Naive B cell (primary cell): Measurements from ENCODE around the gene ADGRB3. TPM values are rescaled to one million over a fixed set of nuclear protein-coding genes. Genes with fewer than 3 reads are reported as not detected.

Source experiments
- ATAC-seq, 2 donors: fragments of 150-1000 bp; cut with Tn5 transposase; 2 replicates each; pipeline ENCODE4 v1.10.0; 2021; ENCODE audit warnings: low read depth in 2 of 2, mild to moderate bottlenecking in 2 of 2, moderate library complexity in 2 of 2
- DNase-seq: peaks from one replicate; pipeline ENCODE4 v3.0.0; 2022
- H3K27ac Mint-ChIP-seq, 6 donors: one replicate each; pipeline ENCODE4 v1.8.0; 2020 to 2022; ENCODE audit warnings: mild to moderate bottlenecking in 6 of 6, mixed read lengths in 6 of 6, moderate library complexity in 5 of 6, inconsistent platforms in 2 of 6
- H3K27me3 Mint-ChIP-seq, 3 donors: one replicate each; pipeline ENCODE4 v1.8.0; 2021 to 2022; ENCODE audit warnings: mixed read lengths in 3 of 3, mild to moderate bottlenecking in 1 of 3
- H3K36me3 Mint-ChIP-seq, 2 donors: one replicate each; pipeline ENCODE4 v1.8.0; 2020 to 2022; ENCODE audit warnings: mixed read lengths in 2 of 2, inconsistent platforms in 1 of 2, mild to moderate bottlenecking in 1 of 2
- H3K4me1 Mint-ChIP-seq, 3 donors: one replicate each; pipeline ENCODE4 v1.8.0; 2020 to 2022; ENCODE audit warnings: mixed read lengths in 3 of 3, inconsistent platforms in 1 of 3, mild to moderate bottlenecking in 1 of 3, moderate library complexity in 1 of 3
- H3K4me3 Mint-ChIP-seq, 8 donors: one replicate each; pipeline ENCODE4 v1.8.0; 2020 to 2022; ENCODE audit warnings: mild to moderate bottlenecking in 8 of 8, mixed read lengths in 8 of 8, moderate library complexity in 8 of 8, inconsistent platforms in 2 of 8
- H3K9me3 Mint-ChIP-seq, 7 donors: one replicate each; pipeline ENCODE4 v1.8.0; 2020 to 2022; ENCODE audit warnings: mixed read lengths in 7 of 7, mild to moderate bottlenecking in 5 of 7, inconsistent platforms in 2 of 7, moderate library complexity in 1 of 7
- polyA plus RNA-seq, 6 donors: library from polyadenylated mRNA; unstranded; fragments of 300-500 nt; fragmentation: Illumina TruSeq; gene quantifications; one replicate each; pipeline ENCODE4 v1.2.3, GENCODE V29; 2021; ENCODE audit warnings: low read depth in 6 of 6

The ADGRB3 gene
- polyA plus RNA-seq, 6 donors from 2014 or later: not detected

DNA sequence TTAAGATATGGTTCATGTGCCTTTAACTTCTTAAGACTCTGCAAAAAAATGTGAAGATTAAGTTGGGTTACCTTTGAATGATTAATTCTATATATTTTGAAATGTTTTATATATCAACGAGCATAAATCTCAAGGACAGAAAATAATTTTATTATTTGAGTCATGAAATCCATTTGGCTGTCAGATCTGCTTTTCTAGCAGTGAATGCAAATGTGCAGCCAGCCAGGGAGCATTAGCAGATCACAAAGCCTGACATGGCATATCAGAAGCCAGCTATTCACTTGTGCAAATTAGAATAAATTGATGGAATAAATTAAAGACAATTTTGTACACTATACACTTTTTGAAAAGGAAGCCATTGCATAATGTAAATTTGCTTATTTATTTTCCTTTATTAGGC is 424.3 kb downstream of the ADGRB3 start:
- DNase-seq (no peak), ATAC-seq (no peak)
- H3K36me3 Mint-ChIP-seq: no peaks in the 10 kb centered on the region
- H3K4me3 Mint-ChIP-seq: no peak overlapping the region
- H3K27ac Mint-ChIP-seq: no peak overlapping the region
- H3K9me3 Mint-ChIP-seq: no peaks in the 10 kb centered on the region
- no peaks in the 10 kb centered on the region for H3K27me3 Mint-ChIP-seq
- H3K4me1 Mint-ChIP-seq: no peaks in the 10 kb centered on the region

DNA sequence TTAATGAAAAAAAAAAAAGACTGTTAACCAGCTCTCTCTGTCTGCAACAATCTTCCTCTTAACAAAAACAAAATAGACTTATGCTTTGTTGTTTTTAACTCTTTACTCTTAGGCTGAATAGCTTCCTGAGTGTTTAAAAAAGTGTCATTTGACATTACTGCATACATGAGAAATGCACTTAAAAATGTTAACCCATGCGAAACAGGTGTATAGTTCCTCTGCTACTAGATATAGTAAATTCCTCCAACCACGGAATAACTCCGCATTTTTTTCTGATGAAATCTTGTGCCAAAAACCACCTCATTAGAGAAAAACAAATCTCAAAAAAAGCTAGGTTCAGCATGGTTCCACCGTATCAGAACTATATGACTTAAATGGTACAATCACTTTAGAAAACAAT is 426.0 kb downstream of the ADGRB3 start:
- no peak overlapping the region for H3K27ac Mint-ChIP-seq

DNA sequence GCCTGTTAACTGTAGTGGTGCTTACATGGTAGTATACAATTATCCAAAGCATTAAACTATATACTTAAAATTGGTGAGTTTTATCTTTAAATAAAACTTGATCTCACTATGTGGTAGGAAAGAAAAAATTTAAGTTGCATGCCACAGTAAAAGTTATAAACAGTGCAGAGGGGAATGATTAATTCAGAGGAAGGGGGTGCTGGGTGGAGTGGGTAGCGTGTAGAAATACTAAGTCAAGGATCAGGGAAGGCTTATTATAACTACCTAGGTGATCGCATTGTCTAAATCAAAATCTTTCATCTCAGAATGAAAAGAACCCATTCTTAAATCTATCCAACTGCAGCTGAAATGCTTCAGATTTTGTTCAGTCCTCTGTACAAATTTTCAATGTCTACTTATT is 428.3 kb downstream of the ADGRB3 start:
- H3K4me3 Mint-ChIP-seq: no peak overlapping the region

More for the DNA sequence above, 426.0 kb downstream of the ADGRB3 start:
- Mint-ChIP-seq H3K4me3 (no peak overlapping the region), H3K36me3 (no peaks in the 10 kb centered on the region), H3K4me1 (no peaks in the 10 kb centered on the region), H3K9me3 (no peaks in the 10 kb centered on the region), H3K27me3 (no peaks in the 10 kb centered on the region)
- DNase-seq (no peak), ATAC-seq (no peak)

GRCh38 chr6:69064226-69064625 is 429.1 kb downstream of the ADGRB3 start:
- Mint-ChIP-seq H3K27me3 (no peaks in the 10 kb centered on the region), H3K36me3 (no peaks in the 10 kb centered on the region), H3K27ac (no peak overlapping the region), H3K4me3 (no peak overlapping the region), H3K4me1 (no peaks in the 10 kb centered on the region), H3K9me3 (no peaks in the 10 kb centered on the region)
- DNase-seq (no peak), ATAC-seq (no peak)

More for the DNA sequence above, 428.3 kb downstream of the ADGRB3 start:
- no peaks in the 10 kb centered on the region for H3K9me3 Mint-ChIP-seq
- ATAC-seq (no peak), DNase-seq (no peak)
- no peak overlapping the region for H3K27ac Mint-ChIP-seq
- no peaks in the 10 kb centered on the region for H3K27me3 Mint-ChIP-seq
- H3K4me1 Mint-ChIP-seq: no peaks in the 10 kb centered on the region
- no peaks in the 10 kb centered on the region for H3K36me3 Mint-ChIP-seq

DNA sequence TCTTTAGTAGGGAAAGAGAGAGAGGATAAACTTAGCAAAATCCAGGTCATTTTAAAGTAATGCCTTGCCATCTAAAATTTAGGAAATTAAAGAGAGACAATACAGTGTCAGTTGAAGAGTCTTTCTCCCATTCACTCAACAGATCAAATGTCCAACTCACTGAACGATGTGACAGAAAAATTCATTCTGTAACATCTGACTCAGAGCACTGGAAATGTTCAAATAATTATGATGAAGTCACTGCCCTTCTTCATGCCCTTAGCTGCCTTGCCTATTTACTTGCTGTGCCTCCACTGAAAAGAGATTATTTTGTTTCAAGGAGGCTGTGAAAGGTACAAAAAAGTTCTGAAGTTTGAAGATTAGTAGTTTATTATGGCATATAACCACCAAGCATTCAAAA is 434.8 kb downstream of the ADGRB3 start:
- Mint-ChIP-seq H3K27ac (no peak overlapping the region), H3K4me3 (no peak overlapping the region), H3K9me3 (peaks cover 0 to 2% (median 0%) of the 10 kb centered on the region in 7 donors), H3K36me3 (no peaks in the 10 kb centered on the region), H3K4me1 (no peaks in the 10 kb centered on the region), H3K27me3 (no peaks in the 10 kb centered on the region)
- no peak for ATAC-seq
- DNase-seq: no peak

DNA sequence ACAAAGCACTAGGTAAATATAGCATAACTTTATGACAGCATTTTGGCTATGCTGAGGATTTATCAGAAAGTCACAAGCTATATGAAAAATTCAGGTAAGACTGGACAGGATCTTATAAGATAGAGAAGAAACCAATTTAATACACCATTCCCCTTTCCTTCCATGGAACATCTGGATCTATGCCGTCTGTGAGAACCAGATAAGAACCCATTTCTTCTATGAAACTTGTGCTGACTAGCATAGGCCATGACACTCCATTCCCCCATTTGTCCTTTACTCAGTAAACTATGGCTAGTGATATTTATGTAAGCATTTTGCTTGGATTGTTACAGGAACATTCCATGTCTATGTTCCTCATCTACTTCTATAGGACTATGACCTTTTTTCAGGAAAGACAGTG is 437.7 kb downstream of the ADGRB3 start:
- DNase-seq (no peak), ATAC-seq (no peak)
- H3K27me3 Mint-ChIP-seq: no peaks in the 10 kb centered on the region
- H3K4me3 Mint-ChIP-seq: no peak overlapping the region
- peaks cover 0 to 2% (median 0%) of the 10 kb centered on the region in 7 donors for H3K9me3 Mint-ChIP-seq
- no peaks in the 10 kb centered on the region for H3K36me3 Mint-ChIP-seq
- H3K4me1 Mint-ChIP-seq: no peaks in the 10 kb centered on the region
- no peak overlapping the region for H3K27ac Mint-ChIP-seq

GRCh38 chr6:69084746-69085335 is 449.8 kb downstream of the ADGRB3 start:
- DNase-seq (no peak), ATAC-seq (no peak)
- Mint-ChIP-seq H3K27me3 (no peaks in the 10 kb centered on the region), H3K4me1 (no peaks in the 10 kb centered on the region), H3K9me3 (peaks cover 0 to 2% (median 0%) of the 10 kb centered on the region in 7 donors), H3K27ac (no peak overlapping the region), H3K36me3 (no peaks in the 10 kb centered on the region), H3K4me3 (no peak overlapping the region)

GRCh38 chr6:69086689-69087088 is 451.6 kb downstream of the ADGRB3 start:
- Mint-ChIP-seq H3K4me1 (no peaks in the 10 kb centered on the region), H3K4me3 (no peak overlapping the region), H3K9me3 (peaks cover 0 to 8% (median 0%) of the 10 kb centered on the region in 7 donors), H3K36me3 (no peaks in the 10 kb centered on the region), H3K27ac (no peak overlapping the region), H3K27me3 (no peaks in the 10 kb centered on the region)
- no peak for ATAC-seq
- DNase-seq: no peak

GRCh38 chr6:69089539-69089938 is 454.5 kb downstream of the ADGRB3 start:
- H3K4me3 Mint-ChIP-seq: no peak overlapping the region
- H3K36me3 Mint-ChIP-seq: no peaks in the 10 kb centered on the region
- no peaks in the 10 kb centered on the region for H3K4me1 Mint-ChIP-seq
- H3K9me3 Mint-ChIP-seq: peaks cover 0 to 17% (median 3%) of the 10 kb centered on the region in 7 donors
- DNase-seq (no peak), ATAC-seq (no peak)
- no peaks in the 10 kb centered on the region for H3K27me3 Mint-ChIP-seq
- no peak overlapping the region for H3K27ac Mint-ChIP-seq

GRCh38 chr6:69090132-69090531 is 455.1 kb downstream of the ADGRB3 start:
- Mint-ChIP-seq H3K36me3 (no peaks in the 10 kb centered on the region), H3K9me3 (peaks cover 0 to 17% (median 3%) of the 10 kb centered on the region in 7 donors), H3K4me1 (no peaks in the 10 kb centered on the region), H3K4me3 (no peak overlapping the region), H3K27ac (no peak overlapping the region), H3K27me3 (no peaks in the 10 kb centered on the region)
- DNase-seq: no peak
- no peak for ATAC-seq

- Mint-ChIP-seq H3K4me1 (no peaks in the 10 kb centered on the region), H3K9me3 (peaks cover 0 to 13% (median 0%) of the 10 kb centered on the region in 7 donors), H3K27me3 (no peaks in the 10 kb centered on the region), H3K27ac (no peak overlapping the region), H3K36me3 (no peaks in the 10 kb centered on the region), H3K4me3 (no peak overlapping the region)
- DNase-seq: no peak
- ATAC-seq: no peak
Observed at GRCh38 chr6:69096681-69097080, 461.6 kb downstream of the ADGRB3 start.

DNA sequence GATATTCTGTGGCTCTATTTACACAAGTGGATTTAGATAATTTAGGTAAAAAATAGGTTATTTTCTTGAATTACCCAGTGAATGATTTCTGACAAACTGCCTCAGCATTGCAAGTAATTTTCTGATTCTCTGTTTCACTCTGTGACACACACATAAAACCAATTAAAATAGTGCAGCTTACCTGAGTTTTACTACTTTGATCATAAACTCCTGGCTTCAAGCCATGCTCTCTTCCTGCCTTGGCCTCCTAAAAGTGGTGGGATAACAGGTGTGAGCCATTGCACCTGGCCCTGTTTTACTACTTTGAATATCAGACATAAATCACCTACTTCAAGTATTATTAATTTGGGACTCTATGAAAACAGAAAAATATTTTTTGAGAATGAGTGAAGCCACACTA is 462.9 kb downstream of the ADGRB3 start:
- Mint-ChIP-seq H3K4me1 (no peaks in the 10 kb centered on the region), H3K9me3 (peaks cover 0 to 7% (median 0%) of the 10 kb centered on the region in 7 donors), H3K27ac (no peak overlapping the region), H3K27me3 (no peaks in the 10 kb centered on the region), H3K36me3 (no peaks in the 10 kb centered on the region), H3K4me3 (no peak overlapping the region)
- DNase-seq (no peak), ATAC-seq (no peak)

GRCh38 chr6:69098910-69099309 is 463.8 kb downstream of the ADGRB3 start:
- Mint-ChIP-seq H3K27me3 (no peaks in the 10 kb centered on the region), H3K4me3 (no peak overlapping the region), H3K9me3 (peaks cover 0 to 5% (median 0%) of the 10 kb centered on the region in 7 donors), H3K27ac (no peak overlapping the region), H3K4me1 (no peaks in the 10 kb centered on the region), H3K36me3 (no peaks in the 10 kb centered on the region)
- ATAC-seq (no peak), DNase-seq (no peak)

DNA sequence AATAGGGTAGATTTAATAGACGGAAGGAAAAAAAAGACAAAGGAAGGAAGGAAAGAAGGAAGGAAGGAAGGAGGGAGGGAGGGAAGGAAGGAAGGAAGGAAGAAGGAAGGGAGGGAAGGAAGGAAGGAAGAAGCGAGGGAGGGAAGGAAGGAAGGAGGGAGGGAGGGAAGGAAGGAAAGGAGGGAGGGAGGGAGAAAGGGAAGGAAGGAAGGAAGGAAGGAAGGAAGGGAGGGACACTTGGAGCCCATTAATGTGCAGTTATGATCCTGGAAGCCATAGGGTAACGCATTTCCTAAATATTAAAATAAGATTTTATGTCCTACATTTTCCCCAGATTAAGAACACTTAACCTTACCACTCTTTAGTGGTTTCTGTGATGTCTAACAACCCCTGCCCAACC is 465.7 kb downstream of the ADGRB3 start:
- no peak for ATAC-seq
- DNase-seq: no peak
- H3K36me3 Mint-ChIP-seq: no peaks in the 10 kb centered on the region

DNA sequence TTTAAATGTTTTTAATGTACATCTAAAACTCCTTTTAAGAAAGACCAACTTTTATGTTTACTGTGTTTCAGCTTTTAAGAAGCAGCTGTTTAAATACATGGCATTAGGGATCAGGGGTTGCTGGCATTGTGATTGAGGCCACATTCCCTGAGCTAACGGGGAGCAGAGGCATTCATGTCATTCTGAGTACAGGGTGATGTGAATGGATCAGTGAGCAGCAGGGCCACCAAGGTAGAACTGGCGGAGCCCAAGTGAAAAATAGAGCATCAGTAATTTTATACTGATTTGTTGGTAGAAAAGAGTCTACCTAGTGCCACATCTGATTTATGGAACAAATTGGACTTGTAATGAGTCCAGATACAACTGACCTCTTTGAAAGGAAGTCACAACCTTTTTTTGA is 467.3 kb downstream of the ADGRB3 start:
- Mint-ChIP-seq H3K27me3 (no peaks in the 10 kb centered on the region), H3K4me3 (no peak overlapping the region), H3K4me1 (no peaks in the 10 kb centered on the region), H3K36me3 (no peaks in the 10 kb centered on the region), H3K27ac (no peak overlapping the region), H3K9me3 (peaks cover 0 to 6% (median 3%) of the 10 kb centered on the region in 7 donors)
- DNase-seq (no peak), ATAC-seq (no peak)

More for the DNA sequence above, 465.7 kb downstream of the ADGRB3 start:
- Mint-ChIP-seq H3K27me3 (no peaks in the 10 kb centered on the region), H3K4me3 (no peak overlapping the region), H3K9me3 (peaks cover 0 to 6% (median 3%) of the 10 kb centered on the region in 7 donors), H3K27ac (no peak overlapping the region), H3K4me1 (no peaks in the 10 kb centered on the region)
